Keratinocyte (primary cell): ENCODE measurements around the gene OTUD6A. TPM values are rescaled to one million over a fixed set of nuclear protein-coding genes. Genes with fewer than 3 reads are reported as not detected.

Experiments used
- DNase-seq: peaks from one replicate; pipeline ENCODE4 v3.0.0-alpha.2; 2011; ENCODE audit warnings: low read depth, missing footprints, low spot score
- FAIRE-seq: peaks from 2 replicates; lab custom pipeline; 2011; peaks lifted over from hg19 to GRCh38; lab: Jason Lieb, UNC
- H2AFZ ChIP-seq: 2 replicates; pipeline ENCODE4 v1.6.0; 2012; ENCODE audit warnings: low read length, control low read depth, inconsistent platforms; ENCODE audit not compliant: control insufficient read depth
- H3K27ac ChIP-seq: 2 replicates; pipeline ENCODE4 v1.5.1; 2011; ENCODE audit warnings: low read length; ENCODE audit not compliant: control insufficient read depth, insufficient read depth
- H3K27me3 ChIP-seq: 3 replicates; pipeline ENCODE4 v1.6.0; 2011; ENCODE audit warnings: low read length; ENCODE audit not compliant: control insufficient read depth, insufficient read depth; ENCODE audit errors: extremely low read depth
- H3K36me3 ChIP-seq, 2 experiments: 2 replicates in 1 of 2; 3 replicates in 1 of 2; pipeline ENCODE4 v1.5.1; 2011; ENCODE audit warnings: low read length in 2 of 2, mild to moderate bottlenecking in 1 of 2; ENCODE audit not compliant: control insufficient read depth in 2 of 2, insufficient read depth in 2 of 2; ENCODE audit errors: extremely low read depth in 1 of 2
- H3K4me1 ChIP-seq: 3 replicates; pipeline ENCODE4 v1.5.1; 2011; ENCODE audit warnings: low read length; ENCODE audit not compliant: control insufficient read depth, insufficient read depth; ENCODE audit errors: extremely low read depth
- H3K4me2 ChIP-seq: 3 replicates; pipeline ENCODE4 v1.6.0; 2011; ENCODE audit warnings: low read depth, low read length; ENCODE audit not compliant: control insufficient read depth, insufficient read depth; ENCODE audit errors: extremely low read depth
- H3K4me3 ChIP-seq, 3 experiments: fragments of 200-600 bp in 1 of 3; sonication (generic) in 1 of 3; 2 replicates in 2 of 3; 3 replicates in 1 of 3; pipeline ENCODE4 v1.5.1; 2011 to 2016; ENCODE audit warnings: low read length in 3 of 3, mild to moderate bottlenecking in 3 of 3, control low read depth in 2 of 3, inconsistent platforms in 1 of 3, low read depth in 1 of 3, mixed read lengths in 1 of 3, mixed run types in 1 of 3, moderate library complexity in 1 of 3; ENCODE audit not compliant: control insufficient read depth in 2 of 3, insufficient read depth in 2 of 3; ENCODE audit errors: extremely low read depth in 1 of 3
- H3K79me2 ChIP-seq: 2 replicates; pipeline ENCODE4 v1.6.0; 2012; ENCODE audit warnings: low read length; ENCODE audit not compliant: control insufficient read depth, insufficient read depth
- H3K9ac ChIP-seq: 3 replicates; pipeline ENCODE4 v1.6.0; 2011; ENCODE audit warnings: low read length; ENCODE audit not compliant: control insufficient read depth, insufficient read depth; ENCODE audit errors: extremely low read depth
- H3K9me1 ChIP-seq: 3 replicates; pipeline ENCODE4 v1.6.0; 2011; ENCODE audit warnings: low read length; ENCODE audit not compliant: control insufficient read depth, insufficient read depth; ENCODE audit errors: extremely low read depth
- H3K9me3 ChIP-seq: 2 replicates; pipeline ENCODE4 v1.5.1; 2012; ENCODE audit warnings: low read depth, low read length; ENCODE audit not compliant: control insufficient read depth
- H4K20me1 ChIP-seq: 3 replicates; pipeline ENCODE4 v1.6.0; 2011; ENCODE audit warnings: low read length; ENCODE audit not compliant: control insufficient read depth, insufficient read depth; ENCODE audit errors: extremely low read depth
- EZH2 ChIP-seq: IDR thresholded peaks from one replicate; pipeline ENCODE4 v1.6.1; 2012; ENCODE audit warnings: inconsistent platforms, mild to moderate bottlenecking, low read length, moderate library complexity
- dilution Hi-C: fragments of 300-500 bp; cut with MboI; formaldehyde crosslinking; loops from one replicate; pipeline ENCODE4 v1.7.0; 2020; ENCODE audit warnings: low sequenced_read_pairs; ENCODE audit not compliant: extremely low pct_ligation_motif_present
- polyA plus RNA-seq, 5 experiments: library from polyadenylated mRNA; depleted of rRNA in 3 of 5; stranded (reverse) in 3 of 5; stranded (forward) in 1 of 5; unstranded in 1 of 5; fragments of >200 nt; gene quantifications; 1 replicate in 1 of 5; 2 replicates in 3 of 5; 3 replicates in 1 of 5; pipeline versions ENCODE4 v1.2.1 to v1.2.3, GENCODE V29; 2011 to 2012; ENCODE audit warnings: missing spikeins in 2 of 5, low read depth in 1 of 5, low replicate concordance in 1 of 5
- TF ChIP-seq, protein P1 (sequence below), 3 experiments: IDR thresholded peaks in 1 of 3; conservative IDR thresholded peaks in 1 of 3; optimal IDR thresholded peaks in 1 of 3; 2 replicates in 2 of 3; 3 replicates in 1 of 3; pipeline versions ENCODE3 to v1.5.1; 2011; ENCODE audit warnings: low read length in 3 of 3, mild to moderate bottlenecking in 3 of 3, moderate library complexity in 2 of 3, control low read depth in 1 of 3, inconsistent platforms in 1 of 3; ENCODE audit not compliant: insufficient read depth in 2 of 3; ENCODE audit errors: extremely low read depth in 1 of 3

Gene OTUD6A
- polyA plus RNA-seq, 1 donor (not counting 4 experiments of a cell fraction or from before 2014, with no cell fraction given) = not detected

DNA sequence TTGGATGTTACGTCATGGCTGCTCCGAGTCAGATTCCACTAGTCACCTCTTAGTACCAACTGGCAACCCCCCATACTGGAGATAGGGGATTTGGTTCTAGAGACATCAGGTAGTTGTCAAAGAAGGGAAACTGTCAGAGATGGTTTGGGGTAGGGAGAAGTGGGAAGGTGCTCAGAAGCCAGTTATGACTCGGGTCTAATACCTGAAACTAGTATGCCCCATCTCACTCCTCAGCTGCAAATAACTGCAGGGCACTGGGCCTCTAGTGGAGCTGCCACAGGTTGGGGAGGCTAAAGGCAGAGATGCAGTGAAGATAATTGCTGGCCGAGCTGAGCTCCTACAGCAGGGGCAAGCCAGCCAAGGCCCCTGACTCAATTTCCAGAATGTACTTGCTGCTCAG, 30.0 kb downstream of the OTUD6A start:
- no peak for TF ChIP-seq EZH2
- TF ChIP-seq, protein P1, sequence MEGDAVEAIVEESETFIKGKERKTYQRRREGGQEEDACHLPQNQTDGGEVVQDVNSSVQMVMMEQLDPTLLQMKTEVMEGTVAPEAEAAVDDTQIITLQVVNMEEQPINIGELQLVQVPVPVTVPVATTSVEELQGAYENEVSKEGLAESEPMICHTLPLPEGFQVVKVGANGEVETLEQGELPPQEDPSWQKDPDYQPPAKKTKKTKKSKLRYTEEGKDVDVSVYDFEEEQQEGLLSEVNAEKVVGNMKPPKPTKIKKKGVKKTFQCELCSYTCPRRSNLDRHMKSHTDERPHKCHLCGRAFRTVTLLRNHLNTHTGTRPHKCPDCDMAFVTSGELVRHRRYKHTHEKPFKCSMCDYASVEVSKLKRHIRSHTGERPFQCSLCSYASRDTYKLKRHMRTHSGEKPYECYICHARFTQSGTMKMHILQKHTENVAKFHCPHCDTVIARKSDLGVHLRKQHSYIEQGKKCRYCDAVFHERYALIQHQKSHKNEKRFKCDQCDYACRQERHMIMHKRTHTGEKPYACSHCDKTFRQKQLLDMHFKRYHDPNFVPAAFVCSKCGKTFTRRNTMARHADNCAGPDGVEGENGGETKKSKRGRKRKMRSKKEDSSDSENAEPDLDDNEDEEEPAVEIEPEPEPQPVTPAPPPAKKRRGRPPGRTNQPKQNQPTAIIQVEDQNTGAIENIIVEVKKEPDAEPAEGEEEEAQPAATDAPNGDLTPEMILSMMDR (optimal IDR thresholded peaks at IDR 0.05 in 1 of 3, IDR thresholded peaks at IDR 0.05 in 1 of 3, conservative IDR thresholded peaks at IDR 0.05 in 1 of 3; ENCODE audit: extremely low read depth in 1 of 3, insufficient read depth in 2 of 3, low read length in 3 of 3) = no peak
- Histone ChIP-seq H3K27me3 (no peaks in the 10 kb centered on the region), H3K9me1 (no peaks in the 10 kb centered on the region), H4K20me1 (no peaks in the 10 kb centered on the region), H3K4me2 (no peak overlapping the region), H2AFZ (no peak overlapping the region), H3K27ac (no peak overlapping the region), H3K4me1 (no peaks in the 10 kb centered on the region), H3K4me3 (no peak overlapping the region), H3K9me3 (no peaks in the 10 kb centered on the region), H3K9ac (no peak overlapping the region), H3K36me3 (no peaks in the 10 kb centered on the region), H3K79me2 (no peaks in the 10 kb centered on the region)
- dilution Hi-C loops = no loop called here
- DNase-seq (no peak), FAIRE-seq (no peak)

DNA sequence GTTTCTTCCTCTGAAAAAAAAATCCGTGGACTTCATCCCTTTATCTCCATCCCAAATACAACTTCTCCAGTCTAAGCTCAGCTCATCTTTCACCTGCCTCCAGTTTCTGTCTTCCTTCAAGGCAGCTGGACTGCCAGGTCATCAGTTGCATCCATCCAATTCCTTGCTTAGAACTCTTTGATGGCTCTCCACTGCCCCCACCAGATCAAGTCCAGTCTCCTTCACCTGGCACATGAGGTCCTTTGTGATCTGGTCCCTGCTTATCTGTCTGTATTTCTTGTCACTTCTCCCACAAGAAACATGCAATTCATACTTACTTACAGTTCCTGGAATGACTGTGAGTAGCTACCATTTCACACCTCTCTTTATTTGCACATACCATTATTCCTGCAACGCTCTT, 33.8 kb downstream of the OTUD6A start:
- FAIRE-seq (no peak), DNase-seq (no peak)
- TF ChIP-seq EZH2 = no peak
- TF ChIP-seq, protein P1 (optimal IDR thresholded peaks at IDR 0.05 in 1 of 3, IDR thresholded peaks at IDR 0.05 in 1 of 3, conservative IDR thresholded peaks at IDR 0.05 in 1 of 3; ENCODE audit: extremely low read depth in 1 of 3, insufficient read depth in 2 of 3, low read length in 3 of 3) = peak; percentile 23 to 65 (median 30)
- no peak overlapping the region for H3K4me3 ChIP-seq
- H3K9me3 ChIP-seq = no peaks in the 10 kb centered on the region
- H3K4me2 ChIP-seq = no peak overlapping the region
- H2AFZ ChIP-seq = no peak overlapping the region
- H3K9me1 ChIP-seq = no peaks in the 10 kb centered on the region
- H3K79me2 ChIP-seq = no peaks in the 10 kb centered on the region
- no peak overlapping the region for H3K9ac ChIP-seq
- H3K36me3 ChIP-seq = no peaks in the 10 kb centered on the region
- dilution Hi-C loops = no loop called here
- H3K27me3 ChIP-seq = no peaks in the 10 kb centered on the region
- H3K27ac ChIP-seq = no peak overlapping the region
- H4K20me1 ChIP-seq = no peaks in the 10 kb centered on the region
- H3K4me1 ChIP-seq = no peaks in the 10 kb centered on the region
